Skeletal muscle tissue (tissue), 4 donors: Measurements from ENCODE around the gene MAP3K13. TPM values are rescaled to one million over a fixed set of nuclear protein-coding genes. Genes with fewer than 3 reads are reported as not detected.

Experiments
- H3K27ac ChIP-seq: one replicate; pipeline ENCODE4 v1.7.0; 2013; ENCODE audit warnings: mild to moderate bottlenecking, low read depth, low read length, inconsistent platforms
- H3K27me3 ChIP-seq, 3 donors: one replicate each; pipeline ENCODE4 v1.7.0; 2013; ENCODE audit warnings: low read length in 3 of 3; ENCODE audit not compliant: control insufficient read depth in 3 of 3, insufficient read depth in 3 of 3
- H3K36me3 ChIP-seq, 3 donors: one replicate each; pipeline ENCODE4 v1.7.0; 2013; ENCODE audit warnings: low read length in 3 of 3; ENCODE audit not compliant: control insufficient read depth in 3 of 3, insufficient read depth in 3 of 3
- H3K4me1 ChIP-seq, 3 donors: one replicate each; pipeline ENCODE4 v1.7.0; 2013; ENCODE audit warnings: low read length in 3 of 3, mild to moderate bottlenecking in 3 of 3; ENCODE audit not compliant: control insufficient read depth in 3 of 3, insufficient read depth in 3 of 3
- H3K4me3 ChIP-seq, 3 donors: one replicate each; pipeline ENCODE4 v1.7.0; 2013; ENCODE audit warnings: low read length in 3 of 3
- H3K9ac ChIP-seq, 3 donors: one replicate each; pipeline ENCODE4 v1.7.0; 2013; ENCODE audit warnings: low read length in 3 of 3, mild to moderate bottlenecking in 3 of 3, moderate library complexity in 2 of 3, low read depth in 1 of 3
- H3K9me3 ChIP-seq, 3 donors: one replicate each; pipeline ENCODE4 v1.7.0; 2013; ENCODE audit warnings: low read length in 3 of 3; ENCODE audit not compliant: control insufficient read depth in 3 of 3
- total RNA-seq: library from RNA; depleted of rRNA; stranded (reverse); fragments of >200 nt; gene quantifications from one replicate; pipeline ENCODE4 v1.2.3, GENCODE V29; 2014
- donor health status: Osteomylitis.

MAP3K13 gene
- total RNA-seq, 1 donor from 2014 or later = 9.9 TPM

- H3K27me3 ChIP-seq = peaks cover 0 to 8% (median 2%) of the 10 kb centered on the region in 3 donors
- H3K9me3 ChIP-seq = no peaks in the 10 kb centered on the region
- no peaks in the 10 kb centered on the region for H3K36me3 ChIP-seq
- no peak overlapping the region for H3K9ac ChIP-seq
- H3K27ac ChIP-seq = no peak overlapping the region
- H3K4me1 ChIP-seq = no peaks in the 10 kb centered on the region
- no peak overlapping the region for H3K4me3 ChIP-seq
Measured at GRCh38 chr3:185519021-185519420, 156.1 kb downstream of the MAP3K13 start.

DNA sequence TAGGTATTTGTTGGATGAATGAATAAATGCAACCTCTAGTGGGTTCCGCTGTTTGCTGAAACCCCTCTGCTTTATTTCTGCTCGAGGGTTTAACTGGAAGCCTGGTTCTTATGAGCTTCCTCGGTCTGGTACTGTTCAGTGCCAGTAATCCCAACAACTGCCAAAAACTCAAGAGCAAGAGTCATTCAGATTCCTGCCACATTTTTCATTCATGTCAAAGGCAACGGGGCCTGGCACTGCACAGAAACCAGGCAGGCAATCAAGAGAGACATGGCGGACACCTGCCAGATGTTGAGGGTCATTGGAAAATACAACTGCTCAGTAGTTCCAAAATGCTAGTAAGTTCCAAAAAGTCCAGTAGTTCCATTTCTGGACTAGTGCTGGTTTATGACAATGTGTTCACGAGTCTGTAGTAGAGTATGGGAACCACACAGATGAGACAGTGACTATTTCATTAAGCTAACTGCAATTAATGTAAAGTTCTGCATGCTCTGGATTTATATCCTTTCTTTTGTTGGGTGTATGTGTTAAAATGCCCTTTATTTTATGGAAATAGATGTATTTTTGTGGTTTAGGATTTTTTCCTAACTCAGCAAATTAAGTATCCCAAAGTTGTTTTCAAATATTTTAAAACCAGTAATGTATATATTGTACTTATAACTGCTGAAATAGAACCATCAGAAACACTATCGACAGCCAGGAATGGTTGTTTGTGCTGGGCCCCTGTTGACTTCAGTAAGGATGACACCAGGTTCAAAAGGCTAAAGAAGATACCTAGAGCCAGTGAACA, 158.6 kb downstream of the MAP3K13 start:
- Histone ChIP-seq H3K4me1 (no peaks in the 10 kb centered on the region), H3K4me3 (no peak overlapping the region), H3K9ac (no peak overlapping the region), H3K27ac (no peak overlapping the region), H3K27me3 (peaks cover 0 to 8% (median 5%) of the 10 kb centered on the region in 3 donors), H3K9me3 (no peaks in the 10 kb centered on the region), H3K36me3 (no peaks in the 10 kb centered on the region)

DNA sequence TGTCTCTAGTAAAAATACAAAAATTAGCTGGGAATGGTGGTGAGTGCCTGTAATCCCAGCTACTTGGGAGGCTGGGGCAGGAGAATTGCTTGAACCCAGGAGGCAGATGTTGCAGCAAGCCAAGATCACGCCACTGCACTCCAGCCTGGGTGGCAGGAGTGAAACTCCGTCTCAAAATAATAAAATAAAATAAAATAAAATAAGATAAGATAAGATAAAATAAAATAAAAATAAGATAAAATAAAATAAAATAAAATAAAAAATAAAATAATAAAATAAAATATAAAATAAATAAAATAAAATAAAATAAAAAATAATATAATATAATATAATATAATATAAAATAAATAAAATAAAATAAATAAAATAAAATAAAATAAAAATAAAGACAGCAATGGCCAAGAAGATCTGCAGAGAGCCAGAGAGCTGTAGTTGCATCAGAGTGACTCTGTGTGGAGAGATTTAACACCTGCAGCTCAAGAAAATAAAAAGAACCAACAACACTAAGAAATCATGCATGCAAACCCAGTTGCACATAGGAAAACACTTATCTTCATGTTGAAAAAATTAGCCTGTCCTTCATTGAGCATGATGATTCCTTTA, 163.5 kb downstream of the MAP3K13 start:
- no peak overlapping the region for H3K27ac ChIP-seq
- H3K9ac ChIP-seq = no peak overlapping the region
- H3K9me3 ChIP-seq = no peaks in the 10 kb centered on the region
- H3K4me3 ChIP-seq = no peak overlapping the region
- H3K4me1 ChIP-seq = no peaks in the 10 kb centered on the region
- peaks cover 0 to 6% (median 5%) of the 10 kb centered on the region in 3 donors for H3K27me3 ChIP-seq
- H3K36me3 ChIP-seq = no peaks in the 10 kb centered on the region

GRCh38 chr3:185527364-185527763, 164.4 kb downstream of the MAP3K13 start:
- Histone ChIP-seq H3K36me3 (no peaks in the 10 kb centered on the region), H3K9ac (no peak overlapping the region), H3K9me3 (no peaks in the 10 kb centered on the region), H3K4me3 (no peak overlapping the region), H3K4me1 (no peaks in the 10 kb centered on the region), H3K27ac (no peak overlapping the region), H3K27me3 (peaks cover 0 to 6% (median 5%) of the 10 kb centered on the region in 3 donors)

GRCh38 chr3:185528532-185528931, 165.6 kb downstream of the MAP3K13 start:
- H3K9ac ChIP-seq = no peak overlapping the region
- no peak overlapping the region for H3K27ac ChIP-seq

GRCh38 chr3:185530856-185531255, 167.9 kb downstream of the MAP3K13 start:
- no peak overlapping the region for H3K4me3 ChIP-seq
- H3K9ac ChIP-seq = no peak overlapping the region
- peaks cover 0 to 6% (median 1%) of the 10 kb centered on the region in 3 donors for H3K27me3 ChIP-seq
- H3K36me3 ChIP-seq = no peaks in the 10 kb centered on the region
- no peak overlapping the region for H3K27ac ChIP-seq
- no peaks in the 10 kb centered on the region for H3K4me1 ChIP-seq
- H3K9me3 ChIP-seq = no peaks in the 10 kb centered on the region

More at GRCh38 chr3:185528532-185528931, 165.6 kb downstream of the MAP3K13 start:
- Histone ChIP-seq H3K27me3 (peaks cover 0 to 6% (median 5%) of the 10 kb centered on the region in 3 donors), H3K4me3 (no peak overlapping the region), H3K4me1 (no peaks in the 10 kb centered on the region), H3K36me3 (no peaks in the 10 kb centered on the region), H3K9me3 (no peaks in the 10 kb centered on the region)

- no peak overlapping the region for H3K9ac ChIP-seq
- no peak overlapping the region for H3K27ac ChIP-seq
- no peaks in the 10 kb centered on the region for H3K27me3 ChIP-seq
- no peak overlapping the region for H3K4me3 ChIP-seq
- H3K4me1 ChIP-seq = no peaks in the 10 kb centered on the region
- H3K9me3 ChIP-seq = no peaks in the 10 kb centered on the region
- H3K36me3 ChIP-seq = no peaks in the 10 kb centered on the region
Measured at GRCh38 chr3:185532901-185533300, 170.0 kb downstream of the MAP3K13 start.

GRCh38 chr3:185534511-185534910, 171.6 kb downstream of the MAP3K13 start:
- Histone ChIP-seq H3K27me3 (no peaks in the 10 kb centered on the region), H3K36me3 (no peaks in the 10 kb centered on the region), H3K4me3 (no peak overlapping the region), H3K4me1 (no peaks in the 10 kb centered on the region), H3K27ac (no peak overlapping the region), H3K9ac (no peak overlapping the region), H3K9me3 (no peaks in the 10 kb centered on the region)

DNA sequence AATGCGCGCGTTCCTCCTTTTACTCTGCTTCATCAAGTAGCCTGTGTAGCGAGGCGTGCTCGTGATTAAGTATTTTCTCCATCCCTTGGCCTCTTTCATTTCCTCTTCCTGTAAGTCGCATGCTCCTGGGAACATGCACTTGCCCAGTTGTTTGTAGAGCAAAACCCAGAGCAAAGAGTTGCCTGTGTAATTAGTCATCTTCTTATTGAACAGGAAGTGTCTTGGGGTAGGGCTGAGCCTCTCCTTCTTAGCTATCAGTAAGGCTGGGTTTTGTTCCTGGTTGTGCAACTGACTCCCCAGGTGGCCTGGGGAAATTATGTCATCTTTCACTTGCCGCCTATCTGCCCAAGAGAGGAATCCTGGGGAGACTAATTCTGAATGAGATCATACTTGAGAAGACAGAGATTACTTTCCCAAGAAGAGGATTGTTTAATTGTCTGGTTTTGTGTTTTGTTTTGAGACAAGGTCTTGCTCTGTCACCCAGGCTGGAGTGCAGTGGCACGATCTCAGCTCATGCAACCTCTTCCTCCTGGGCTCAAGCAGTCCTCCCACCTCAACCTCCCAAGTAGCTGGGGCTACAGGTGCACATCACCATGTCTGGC, 174.5 kb downstream of the MAP3K13 start:
- no peak overlapping the region for H3K9ac ChIP-seq
- H3K27me3 ChIP-seq = no peaks in the 10 kb centered on the region
- no peaks in the 10 kb centered on the region for H3K4me1 ChIP-seq
- no peaks in the 10 kb centered on the region for H3K9me3 ChIP-seq
- no peak overlapping the region for H3K4me3 ChIP-seq
- H3K27ac ChIP-seq = no peak overlapping the region
- no peaks in the 10 kb centered on the region for H3K36me3 ChIP-seq
